Loucy (cell line): ENCODE data around the gene SKI.

Experiments used
- H2AFZ ChIP-seq: fragments of 200-600 bp; sonication (generic); 2 replicates; pipeline ENCODE4 v1.6.0; 2016; ENCODE audit warnings: antibody characterized with exemption, mild to moderate bottlenecking, low read length, moderate library complexity
- H3F3A ChIP-seq: fragments of 200-600 bp; 2 replicates; pipeline ENCODE4 v1.6.0; 2016; ENCODE audit warnings: antibody characterized with exemption, low read depth, mild to moderate bottlenecking
- H3K27me3 ChIP-seq: fragments of 200-600 bp; sonication (generic); 2 replicates; pipeline ENCODE4 v1.6.1; 2014; ENCODE audit warnings: low read length, mild to moderate bottlenecking; ENCODE audit not compliant: insufficient read depth, poor library complexity, severe bottlenecking
- H3K36me3 ChIP-seq: fragments of 200-600 bp; sonication (generic); 2 replicates; pipeline ENCODE4 v1.6.1; 2016; ENCODE audit warnings: low read length; ENCODE audit not compliant: insufficient read depth
- H3K4me1 ChIP-seq: fragments of 200-600 bp; sonication (generic); 2 replicates; pipeline ENCODE4 v1.5.1; 2014; ENCODE audit warnings: low read length, mild to moderate bottlenecking; ENCODE audit not compliant: insufficient read depth, poor library complexity, severe bottlenecking
- H3K4me2 ChIP-seq: fragments of 200-600 bp; sonication (generic); 2 replicates; pipeline ENCODE4 v1.6.0; 2014; ENCODE audit warnings: antibody characterized with exemption, low read length, low read depth, mild to moderate bottlenecking; ENCODE audit not compliant: poor library complexity, severe bottlenecking
- H3K4me3 ChIP-seq: fragments of 200-600 bp; sonication (generic); 2 replicates; pipeline ENCODE4 v1.5.1; 2014; ENCODE audit warnings: low read length, mild to moderate bottlenecking, mixed read lengths; ENCODE audit not compliant: poor library complexity, severe bottlenecking
- H3K79me2 ChIP-seq: fragments of 200-600 bp; sonication (generic); 2 replicates; pipeline ENCODE4 v1.6.1; 2014; ENCODE audit warnings: low read length; ENCODE audit not compliant: insufficient read depth
- H3K9ac ChIP-seq: fragments of 200-600 bp; sonication (generic); 2 replicates; pipeline ENCODE4 v1.6.0; 2014; ENCODE audit warnings: mild to moderate bottlenecking, low read depth, low read length, moderate library complexity; ENCODE audit not compliant: poor library complexity, severe bottlenecking
- H3K9me2 ChIP-seq: fragments of 200-600 bp; sonication (generic); replicated peaks from 2 replicates; pipeline ENCODE4 v1.6.1; 2016; ENCODE audit warnings: low read depth, low read length, mixed read lengths
- H3K9me3 ChIP-seq: fragments of 200-600 bp; sonication (generic); 2 replicates; pipeline ENCODE4 v1.6.1; 2014; ENCODE audit warnings: mild to moderate bottlenecking, antibody characterized with exemption, low read length, low read depth; ENCODE audit not compliant: insufficient read depth
- H4K20me1 ChIP-seq: fragments of 200-600 bp; sonication (generic); 2 replicates; pipeline ENCODE4 v1.6.0; 2014; ENCODE audit warnings: antibody characterized with exemption, low read length, mild to moderate bottlenecking; ENCODE audit not compliant: insufficient read depth, poor library complexity, severe bottlenecking
- CTCF ChIP-seq: fragments of 200-600 bp; sonication (generic); conservative IDR thresholded peaks from 2 replicates; pipeline ENCODE4 v1.5.1; 2014; ENCODE audit warnings: mild to moderate bottlenecking, antibody characterized with exemption, low read length
- EZH2phosphoT487 ChIP-seq: fragments of 200-600 bp; IDR thresholded peaks from 2 replicates; pipeline ENCODE4 v1.6.1; 2018; ENCODE audit warnings: antibody characterized with exemption, mild to moderate bottlenecking, moderate library complexity, borderline replicate concordance

The SKI gene

DNA sequence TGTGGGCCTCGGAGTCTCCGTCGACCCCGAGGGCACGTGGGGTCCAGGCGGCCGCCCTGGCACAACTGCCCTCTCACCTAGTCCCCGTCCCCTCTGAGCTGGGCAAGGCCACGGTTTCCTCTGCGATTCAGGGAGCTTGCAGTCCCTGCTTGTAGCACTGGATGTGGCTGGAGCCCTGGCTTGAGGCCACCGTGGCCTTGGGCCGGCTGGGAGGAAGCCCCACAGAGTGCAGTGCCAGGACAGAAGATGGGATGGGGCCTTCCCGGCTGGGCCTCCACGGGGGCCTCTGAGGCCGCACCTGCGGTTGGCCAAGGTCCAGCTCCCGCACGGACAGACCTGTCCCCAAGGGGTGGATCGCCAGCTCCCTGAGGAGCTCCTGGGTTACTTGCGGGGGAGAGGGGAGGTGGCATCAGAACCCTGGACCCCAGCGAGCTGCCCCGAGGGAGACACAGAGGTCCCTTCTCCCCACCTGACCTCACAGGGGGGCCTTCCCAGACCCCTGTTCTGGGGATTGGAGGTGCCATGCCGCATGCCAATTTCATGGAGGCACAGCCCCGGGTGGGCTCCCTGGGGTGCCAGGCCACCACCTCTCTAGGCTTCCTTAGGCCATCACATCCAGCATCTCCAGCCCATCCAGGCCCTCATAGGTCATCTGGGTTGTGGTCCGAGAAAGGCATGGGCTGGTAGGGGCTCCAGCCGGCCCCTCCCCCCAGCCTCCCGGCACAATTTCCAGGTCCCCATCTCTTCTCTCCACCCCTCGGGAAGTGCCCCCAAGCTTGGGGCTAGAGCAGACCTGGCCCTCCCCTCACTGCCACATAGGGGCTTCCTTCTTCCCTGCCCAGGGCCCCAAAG is 82.4 kb downstream of the SKI start:
- H3K27me3 ChIP-seq, result no peaks in the 10 kb centered on the region
- no peaks in the 10 kb centered on the region for H4K20me1 ChIP-seq
- H3K9me3 ChIP-seq, result no peaks in the 10 kb centered on the region
- peaks cover 31% of the 10 kb centered on the region; the same call in 1 of the 2 replicates for H3K36me3 ChIP-seq
- H3K4me2 ChIP-seq, result no peak overlapping the region
- H3K9ac ChIP-seq, result no peak overlapping the region
- H3K79me2 ChIP-seq, result no peaks in the 10 kb centered on the region
- H3F3A ChIP-seq, result no peaks in the 10 kb centered on the region
- H3K4me1 ChIP-seq, result peaks cover 4% of the 10 kb centered on the region
- H3K9me2 ChIP-seq, result no peaks in the 10 kb centered on the region
- TF ChIP-seq CTCF (no peak), EZH2phosphoT487 (no peak)
- H3K4me3 ChIP-seq, result no peak overlapping the region
- no peak overlapping the region for H2AFZ ChIP-seq

- TF ChIP-seq EZH2phosphoT487 (no peak), CTCF (no peak)
- H3K4me2 ChIP-seq, result no peak overlapping the region
- H3K79me2 ChIP-seq, result no peaks in the 10 kb centered on the region
- no peak overlapping the region for H3K4me3 ChIP-seq
- H4K20me1 ChIP-seq, result no peaks in the 10 kb centered on the region
- H3K9ac ChIP-seq, result no peak overlapping the region
- H3K9me3 ChIP-seq, result no peaks in the 10 kb centered on the region
- H3K9me2 ChIP-seq, result no peaks in the 10 kb centered on the region
- H3K4me1 ChIP-seq, result peaks cover 7% of the 10 kb centered on the region
- no peak overlapping the region for H2AFZ ChIP-seq
- no peaks in the 10 kb centered on the region for H3K27me3 ChIP-seq
- H3K36me3 ChIP-seq, result peaks cover 23% of the 10 kb centered on the region; the same call in 1 of the 2 replicates
- no peaks in the 10 kb centered on the region for H3F3A ChIP-seq
These were observed 83.3 kb downstream of the SKI start for GRCh38 chr1:2311184-2312032.

- no peaks in the 10 kb centered on the region for H3K27me3 ChIP-seq
- H3K36me3 ChIP-seq, result peaks cover 17% of the 10 kb centered on the region; the same call in 1 of the 2 replicates
- H3K4me1 ChIP-seq, result peaks cover 7% of the 10 kb centered on the region
- H4K20me1 ChIP-seq, result no peaks in the 10 kb centered on the region
- TF ChIP-seq CTCF (no peak), EZH2phosphoT487 (no peak)
- no peaks in the 10 kb centered on the region for H3K79me2 ChIP-seq
- H3K4me3 ChIP-seq, result no peak overlapping the region
- H3K4me2 ChIP-seq, result no peak overlapping the region
- H3K9ac ChIP-seq, result no peak overlapping the region
- no peak overlapping the region for H2AFZ ChIP-seq
- H3K9me3 ChIP-seq, result no peaks in the 10 kb centered on the region
- no peaks in the 10 kb centered on the region for H3K9me2 ChIP-seq
- no peaks in the 10 kb centered on the region for H3F3A ChIP-seq
These were observed 84.0 kb downstream of the SKI start for GRCh38 chr1:2312160-2312514.
